ENCODE data around the gene ELF2.

- no peak for TF ChIP-seq CTCF (conservative IDR thresholded peaks at IDR 0.05; ENCODE audit: low read length)
- no peak for TF ChIP-seq EZH2phosphoT487 (IDR thresholded peaks at IDR 0.05; ENCODE audit: borderline replicate concordance)
Observed at GRCh38 chr4:139018501-139018900, 158.5 kb downstream of the ELF2 start.
